B cell (primary cell): ENCODE data around the gene FBXO8. TPM values are rescaled to one million over a fixed set of nuclear protein-coding genes. Genes with fewer than 3 reads are reported as not detected.

Source experiments
- ATAC-seq: fragments of 200-7000 bp; cut with Tn5 transposase; one replicate; pipeline ENCODE4 v1.10.0; 2021; ENCODE audit warnings: low read depth, mild to moderate bottlenecking, moderate number of reproducible peaks, moderate library complexity
- CTCF ChIA-PET: fragments of 350-600 bp; sonication (Branson Sonifier 250); formaldehyde crosslinking; loops from one replicate; lab custom pipeline; 2021; ENCODE audit warnings: antibody characterized with exemption, inconsistent platforms; lab: Charles Lee
- POLR2A ChIA-PET: fragments of 350-600 bp; sonication (Branson Sonifier 250); formaldehyde crosslinking; loops from one replicate; lab custom pipeline; 2021; ENCODE audit warnings: antibody characterized with exemption; lab: Charles Lee
- DNase-seq: peaks from one replicate; pipeline ENCODE4 v3.0.0; 2013
- H2AFZ ChIP-seq: 2 replicates; pipeline ENCODE4 v1.6.1; 2012; ENCODE audit warnings: mild to moderate bottlenecking, low read depth, low read length; ENCODE audit not compliant: insufficient read depth, poor library complexity, severe bottlenecking
- H3K27ac ChIP-seq, 2 donors: 1 replicate in 1 of 2; 2 replicates in 1 of 2; pipeline ENCODE4 v1.5.1; 2012 to 2013; ENCODE audit warnings: low read length in 2 of 2, mild to moderate bottlenecking in 2 of 2, moderate library complexity in 1 of 2
- H3K27me3 ChIP-seq, 4 experiments: fragments of 200-600 bp in 1 of 4; sonication (generic) in 1 of 4; replicated peaks in 1 of 4; 1 replicate in 2 of 4; 2 replicates in 2 of 4; pipeline versions ENCODE4 v1.6.1 to v1.7.0; 2013 to 2016; ENCODE audit warnings: low read length in 3 of 4, mild to moderate bottlenecking in 2 of 4, mixed read lengths in 1 of 4, moderate library complexity in 1 of 4; ENCODE audit not compliant: insufficient read depth in 4 of 4, control insufficient read depth in 3 of 4; ENCODE audit errors: control extremely low read depth in 1 of 4
- H3K36me3 ChIP-seq, 2 experiments: replicated peaks in 1 of 2; 1 replicate in 1 of 2; 2 replicates in 1 of 2; pipeline versions ENCODE4 v1.6.1 to v1.7.1; 2013; ENCODE audit warnings: low read length in 1 of 2; ENCODE audit not compliant: insufficient read depth in 2 of 2, control insufficient read depth in 1 of 2; ENCODE audit errors: control extremely low read depth in 1 of 2, extremely low read depth in 1 of 2
- H3K4me1 ChIP-seq, 2 donors: fragments of 200-600 bp in 1 of 2; sonication (generic) in 1 of 2; 1 replicate in 1 of 2; 2 replicates in 1 of 2; pipeline versions ENCODE4 v1.5.1 to v1.6.1; 2013 to 2017; ENCODE audit warnings: low read length in 2 of 2; ENCODE audit not compliant: control insufficient read depth in 2 of 2, insufficient read depth in 2 of 2
- H3K4me2 ChIP-seq: replicated peaks from 2 replicates; pipeline ENCODE3; 2012; ENCODE audit warnings: mild to moderate bottlenecking, low read depth, low read length; ENCODE audit not compliant: poor library complexity, severe bottlenecking
- H3K4me3 ChIP-seq, 5 experiments: fragments of 200-600 bp in 1 of 5; sonication (generic) in 1 of 5; 1 replicate in 3 of 5; 2 replicates in 2 of 5; pipeline versions ENCODE4 v1.5.1 to v1.7.0; 2011 to 2016; ENCODE audit warnings: low read length in 4 of 5, mild to moderate bottlenecking in 4 of 5, low read depth in 2 of 5, control low read depth in 1 of 5, moderate library complexity in 1 of 5; ENCODE audit not compliant: insufficient read depth in 1 of 5; ENCODE audit errors: control extremely low read depth in 1 of 5, extremely low read depth in 1 of 5
- H3K79me2 ChIP-seq: fragments of 200-600 bp; sonication (generic); one replicate; pipeline ENCODE4 v1.6.0; 2016; ENCODE audit warnings: low read length; ENCODE audit not compliant: control insufficient read depth, insufficient read depth
- H3K9ac ChIP-seq: fragments of 200-600 bp; sonication (generic); 2 replicates; pipeline ENCODE4 v1.6.1; 2017; ENCODE audit warnings: mild to moderate bottlenecking, low read length, moderate library complexity
- H3K9me3 ChIP-seq, 3 donors: one replicate each; pipeline versions ENCODE4 v1.6.1 to v1.7.1; 2013; ENCODE audit warnings: low read length in 2 of 3; ENCODE audit not compliant: control insufficient read depth in 2 of 3, insufficient read depth in 1 of 3; ENCODE audit errors: control extremely low read depth in 1 of 3
- H4K20me1 ChIP-seq: 2 replicates; pipeline ENCODE4 v1.6.0; 2012; ENCODE audit warnings: mild to moderate bottlenecking, low read length; ENCODE audit not compliant: insufficient read depth, control insufficient read depth, poor library complexity, severe bottlenecking
- H3K27ac Mint-ChIP-seq: one replicate; pipeline ENCODE4 v1.8.0; 2021; ENCODE audit warnings: mixed read lengths
- H3K27me3 Mint-ChIP-seq: one replicate; pipeline ENCODE4 v1.8.0; 2021; ENCODE audit warnings: mixed read lengths
- H3K4me1 Mint-ChIP-seq: one replicate; pipeline ENCODE4 v1.8.0; 2021; ENCODE audit warnings: mixed read lengths
- H3K4me3 Mint-ChIP-seq: one replicate; pipeline ENCODE4 v1.8.0; 2021; ENCODE audit warnings: mixed read lengths
- H3K9me3 Mint-ChIP-seq: one replicate; pipeline ENCODE4 v1.8.0; 2022; ENCODE audit warnings: mixed read lengths; ENCODE audit not compliant: insufficient read depth
- CTCF ChIP-seq: fragments of 200-600 bp; IDR thresholded peaks from one replicate; pipeline ENCODE4 v1.8.0; 2022; ENCODE audit warnings: antibody characterized with exemption, mild to moderate bottlenecking
- EZH2 ChIP-seq: IDR thresholded peaks from 2 replicates; pipeline ENCODE4 v1.6.1; 2012; ENCODE audit warnings: borderline replicate concordance, low read depth, mild to moderate bottlenecking, moderate library complexity, low read length; ENCODE audit not compliant: insufficient read depth, poor library complexity, severe bottlenecking
- WGBS: methylation state at CpG from one replicate; pipeline ENCODE4 v1.1.5; 2013; ENCODE audit warnings: missing lambda C conversion rate; ENCODE audit not compliant: insufficient coverage; 5-methylcytosine and 5-hydroxymethylcytosine counted together
- intact Hi-C: fragments of 100-400 bp; cut with micrococcal nuclease; formaldehyde crosslinking; loops from one replicate; pipeline ENCODE4 v1.10.0; 2022
- polyA plus RNA-seq: library from polyadenylated mRNA; depleted of rRNA; stranded (reverse); fragments of >200 nt; gene quantifications from 2 replicates; pipeline ENCODE4 v1.2.3, GENCODE V29; 2012
- total RNA-seq, 2 donors: library from RNA; stranded (reverse); fragments of 120-200 nt in 1 of 2; gene quantifications; 1 replicate in 1 of 2; 2 replicates in 1 of 2; pipeline versions ENCODE4 v1.2.3 to v1.2.4, GENCODE V29; 2013 to 2022

FBXO8 gene
- total and polyA plus RNA-seq, 2 donors (not counting 1 experiment from before 2014, with no cell fraction given), result 11.6 to 22.4 TPM

DNA sequence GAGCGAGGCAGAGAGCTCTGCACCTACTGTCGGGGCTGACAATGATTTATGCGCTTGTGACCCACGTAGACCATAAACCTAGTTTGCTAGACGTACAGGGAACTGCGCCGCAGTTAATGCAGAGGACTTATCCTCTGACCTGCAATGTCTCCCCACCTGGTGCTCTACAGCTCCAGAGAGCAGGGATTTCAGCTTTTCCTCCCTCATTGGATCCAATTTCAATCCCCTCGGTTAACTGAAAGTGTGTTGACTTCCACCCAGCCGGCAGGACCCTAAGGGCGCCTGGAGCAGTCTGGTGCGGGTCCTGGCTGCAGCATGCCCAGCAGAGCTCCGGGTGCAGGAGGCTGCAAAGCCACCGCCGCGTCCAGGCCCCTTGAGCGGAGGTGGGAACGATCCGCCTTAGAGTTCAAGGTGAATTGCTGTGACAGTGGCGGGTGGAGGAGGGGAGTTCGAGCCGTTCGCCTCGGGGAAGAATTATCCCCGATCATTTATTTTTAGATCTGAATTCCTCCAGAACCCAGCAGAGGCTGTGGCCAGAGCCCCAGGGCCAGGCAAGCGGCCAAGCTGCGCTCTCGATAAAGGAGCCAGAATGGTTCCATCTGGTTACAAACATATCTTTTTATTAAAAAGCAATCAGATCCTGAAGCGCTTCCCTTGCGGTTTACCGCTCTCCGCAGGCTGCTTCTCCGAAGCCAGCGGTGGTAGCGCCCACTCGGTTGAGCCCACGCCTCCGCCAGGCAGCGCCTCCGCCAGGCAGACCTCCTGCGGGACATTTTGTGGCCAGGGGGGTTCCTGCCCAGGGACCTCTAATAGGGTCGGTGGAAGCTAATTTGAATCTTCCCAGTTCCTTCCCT lies 66.0 kb downstream of the FBXO8 start:
- no peaks in the 10 kb centered on the region for H3K9me3 Mint-ChIP-seq
- no peaks in the 10 kb centered on the region for H3K79me2 ChIP-seq
- DNase-seq, result peak; percentile 35
- H3K9me3 ChIP-seq, result peaks cover 0 to 33% (median 2%) of the 10 kb centered on the region in 3 donors
- H3K27ac ChIP-seq, result no peak overlapping the region
- H3K27ac Mint-ChIP-seq, result no peak overlapping the region
- no peaks in the 10 kb centered on the region for H4K20me1 ChIP-seq
- H3K27me3 ChIP-seq, result peaks cover under 1 to 73% (median 58%) of the 10 kb centered on the region in 4 experiments
- peak overlapping the region; percentile 49 for H3K4me2 ChIP-seq
- WGBS, result 3% methylated on average over 27 of the region's 41 CpGs
- H3K4me1 ChIP-seq, result peaks cover 30 to 49% of the 10 kb centered on the region in 2 donors
- CTCF ChIA-PET, result no interaction called here
- H3K4me3 ChIP-seq, result peak overlapping the region in 1 of 5 experiments; percentile 23
- POLR2A ChIA-PET, result no interaction called here
- no peak for TF ChIP-seq CTCF
- TF ChIP-seq EZH2, result no peak
- ATAC-seq, result no peak
- H3K36me3 ChIP-seq, result no peaks in the 10 kb centered on the region
- H3K9ac ChIP-seq, result peak overlapping the region; percentile 20
- H3K4me1 Mint-ChIP-seq, result peaks cover 37% of the 10 kb centered on the region
- peaks cover 78% of the 10 kb centered on the region for H3K27me3 Mint-ChIP-seq
- no peak overlapping the region for H2AFZ ChIP-seq
- H3K4me3 Mint-ChIP-seq, result peak overlapping the region; percentile 16
- intact Hi-C loops, result no loop called here

DNA sequence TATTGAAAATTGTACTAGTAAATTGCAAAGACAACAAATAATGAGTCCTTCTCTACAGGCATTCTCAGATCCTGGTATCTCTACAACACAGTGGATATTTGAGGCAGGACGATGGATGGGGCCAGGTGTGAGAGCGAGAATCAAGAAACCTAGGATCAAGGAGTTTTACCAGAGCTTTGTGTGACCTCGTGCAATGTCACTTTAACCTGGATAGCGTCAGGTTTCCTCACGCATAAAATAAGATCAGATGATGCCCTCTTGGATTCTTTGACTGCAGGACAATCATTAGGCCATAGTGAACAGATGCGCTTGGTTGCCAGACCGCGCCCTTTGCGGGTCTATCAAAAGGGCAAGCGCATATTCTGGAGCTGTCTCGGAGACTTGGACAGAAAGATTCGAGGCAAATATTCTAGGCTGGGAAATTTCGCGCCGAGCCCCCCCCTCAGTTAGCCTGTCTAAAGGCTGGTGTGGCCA lies 66.6 kb downstream of the FBXO8 start:
- peaks cover 79% of the 10 kb centered on the region for H3K27me3 Mint-ChIP-seq
- H3K4me1 Mint-ChIP-seq, result peaks cover 41% of the 10 kb centered on the region
- H3K27ac ChIP-seq, result no peak overlapping the region
- H3K27ac Mint-ChIP-seq, result no peak overlapping the region
- ChIA-PET CTCF (no interaction called here), POLR2A (no interaction called here)
- H3K4me3 Mint-ChIP-seq, result no peak overlapping the region
- no peak for DNase-seq
- H3K4me3 ChIP-seq, result peak overlapping the region in 1 of 5 experiments; percentile 23
- H3K36me3 ChIP-seq, result no peaks in the 10 kb centered on the region
- peaks cover 32 to 53% of the 10 kb centered on the region in 2 donors for H3K4me1 ChIP-seq
- no peaks in the 10 kb centered on the region for H3K79me2 ChIP-seq
- ATAC-seq, result no peak
- intact Hi-C loops, result no loop called here
- no peaks in the 10 kb centered on the region for H3K9me3 Mint-ChIP-seq
- WGBS, result 10% methylated on average over 14 of the region's 15 CpGs
- peak overlapping the region; percentile 49 for H3K4me2 ChIP-seq
- no peak overlapping the region for H2AFZ ChIP-seq
- TF ChIP-seq EZH2 (peak; percentile 39), CTCF (no peak)
- peaks cover 0 to 33% (median 2%) of the 10 kb centered on the region in 3 donors for H3K9me3 ChIP-seq
- H3K27me3 ChIP-seq, result peaks cover 2 to 78% (median 62%) of the 10 kb centered on the region in 4 experiments
- peak overlapping the region; percentile 20 for H3K9ac ChIP-seq
- no peaks in the 10 kb centered on the region for H4K20me1 ChIP-seq
